ENCODE results near the gene NFAM1.
A peak's percentile ranks its signal among the peaks of the same experiment; 100 is the strongest.

The NFAM1 gene

DNA sequence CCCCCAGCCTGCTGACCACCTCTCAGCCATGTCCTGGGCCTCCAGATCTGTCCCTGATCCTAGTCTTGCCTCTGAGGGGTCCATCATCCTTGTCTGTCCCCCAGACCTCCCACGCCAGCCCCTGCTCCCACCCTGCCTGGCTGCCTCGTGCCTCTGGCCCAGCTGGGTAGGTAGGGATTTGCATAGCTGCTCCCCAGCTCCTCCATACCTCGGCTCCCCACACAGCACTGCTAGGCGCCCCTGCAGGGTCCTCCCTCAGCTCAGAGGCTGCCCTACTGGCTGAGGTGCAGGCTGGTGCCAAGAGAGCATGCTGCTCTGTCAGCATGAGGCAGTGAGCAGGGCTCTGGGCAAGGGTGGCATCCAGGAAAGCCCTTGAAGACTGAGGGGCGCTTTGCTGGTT, 47.7 kb downstream of the NFAM1 start:
- peaks cover 13 to 31% of the 10 kb centered on the region in 2 experiments for H3K27me3 ChIP-seq (ENCODE audit: control insufficient read depth in 1 of 2, insufficient read depth in 1 of 2, low read length in 2 of 2)
- H2BK15ac ChIP-seq (ENCODE audit: low read depth, poor library complexity, severe bottlenecking), result no peak overlapping the region
- H3K4me2 ChIP-seq (ENCODE audit: low read length, poor library complexity, severe bottlenecking), result no peak overlapping the region
- no peak overlapping the region for H3K4ac ChIP-seq (ENCODE audit: low read depth in 1 of 2, low read length in 2 of 2)
- H3K18ac ChIP-seq (ENCODE audit: low read depth in 1 of 2, low read length in 2 of 2), result no peak overlapping the region
- H4K8ac ChIP-seq (ENCODE audit: low read length), result no peak overlapping the region
- no peak overlapping the region for H2BK12ac ChIP-seq (ENCODE audit: low read length in 2 of 2)
- no peak overlapping the region for H3K9ac ChIP-seq (ENCODE audit: low read length)
- H3K36me3 ChIP-seq (ENCODE audit: control insufficient read depth in 1 of 2, insufficient read depth in 2 of 2, low read depth in 1 of 2, low read length in 2 of 2), result no peaks in the 10 kb centered on the region
- no peak overlapping the region for H2AK5ac ChIP-seq (ENCODE audit: low read length, severe bottlenecking)
- no peak overlapping the region for H4K91ac ChIP-seq (ENCODE audit: low read length)
- no peak overlapping the region for H2BK120ac ChIP-seq (ENCODE audit: low read depth, low read length)
- H3K79me1 ChIP-seq (replicated peaks; ENCODE audit: low read length, poor library complexity, severe bottlenecking), result no peaks in the 10 kb centered on the region
- no peak for DNase-seq
- H3K23ac ChIP-seq (ENCODE audit: low read length in 2 of 2), result no peak overlapping the region
- H2AFZ ChIP-seq (ENCODE audit: low read depth, low read length), result no peak overlapping the region
- H3K27ac ChIP-seq (ENCODE audit: low read length, poor library complexity, severe bottlenecking), result no peak overlapping the region
- H3K4me1 ChIP-seq (ENCODE audit: control insufficient read depth, insufficient read depth, low read depth, low read length), result no peaks in the 10 kb centered on the region
- H3K4me3 ChIP-seq (ENCODE audit: insufficient read depth in 1 of 2, low read depth in 1 of 2, low read length in 2 of 2), result no peak overlapping the region
- no peak overlapping the region for H3K14ac ChIP-seq (ENCODE audit: low read length in 2 of 2)
- 71% methylated on average over 5 of the region's 5 CpGs for WGBS
- no peaks in the 10 kb centered on the region for H3K9me3 ChIP-seq (ENCODE audit: control insufficient read depth, low read length)
- H2BK5ac ChIP-seq (ENCODE audit: low read depth, low read length, poor library complexity, severe bottlenecking), result no peak overlapping the region

DNA sequence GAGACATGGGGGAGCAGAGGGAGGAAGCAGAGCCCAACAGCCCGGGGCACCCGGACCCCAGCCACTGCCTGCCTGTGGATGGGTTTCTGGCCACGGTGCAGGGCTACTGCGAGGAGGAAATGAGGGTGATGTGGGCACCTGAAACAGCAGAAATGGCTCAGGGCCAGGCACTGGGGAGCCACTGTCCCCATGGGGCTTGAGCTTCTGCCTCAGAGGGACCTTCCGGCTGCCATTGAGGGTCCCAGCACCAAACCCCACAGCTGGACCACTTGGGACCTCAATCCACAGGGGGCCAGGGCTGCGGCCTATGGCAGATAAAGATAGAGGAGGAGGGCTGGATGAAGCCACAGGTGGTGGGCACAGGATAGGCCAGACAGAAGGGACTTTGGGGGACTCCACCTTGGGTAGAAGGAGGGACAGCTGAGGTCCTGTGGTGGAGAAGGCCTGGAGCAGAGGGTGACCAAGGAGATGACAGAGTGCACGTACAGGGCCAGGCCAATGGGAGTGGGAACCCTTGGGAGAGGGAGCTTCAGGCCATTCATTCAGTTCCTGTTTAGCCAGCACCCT, 48.3 kb downstream of the NFAM1 start:
- no peak overlapping the region for H3K18ac ChIP-seq (ENCODE audit: low read depth in 1 of 2, low read length in 2 of 2)
- 85% methylated on average over 7 of the region's 7 CpGs for WGBS
- H3K14ac ChIP-seq (ENCODE audit: low read length in 2 of 2), result no peak overlapping the region
- no peaks in the 10 kb centered on the region for H3K9me3 ChIP-seq (ENCODE audit: control insufficient read depth, low read length)
- no peak overlapping the region for H2BK12ac ChIP-seq (ENCODE audit: low read length in 2 of 2)
- H2BK120ac ChIP-seq (ENCODE audit: low read depth, low read length), result no peak overlapping the region
- H3K36me3 ChIP-seq (ENCODE audit: control insufficient read depth in 1 of 2, insufficient read depth in 2 of 2, low read depth in 1 of 2, low read length in 2 of 2), result no peaks in the 10 kb centered on the region
- H3K27me3 ChIP-seq (ENCODE audit: control insufficient read depth in 1 of 2, insufficient read depth in 1 of 2, low read length in 2 of 2), result peaks cover 15 to 31% of the 10 kb centered on the region in 2 experiments
- no peak overlapping the region for H3K4me2 ChIP-seq (ENCODE audit: low read length, poor library complexity, severe bottlenecking)
- no peaks in the 10 kb centered on the region for H3K4me1 ChIP-seq (ENCODE audit: control insufficient read depth, insufficient read depth, low read depth, low read length)
- no peak overlapping the region for H2BK5ac ChIP-seq (ENCODE audit: low read depth, low read length, poor library complexity, severe bottlenecking)
- no peak overlapping the region for H4K91ac ChIP-seq (ENCODE audit: low read length)
- no peak for DNase-seq
- no peak overlapping the region for H2BK15ac ChIP-seq (ENCODE audit: low read depth, poor library complexity, severe bottlenecking)
- H2AK5ac ChIP-seq (ENCODE audit: low read length, severe bottlenecking), result no peak overlapping the region
- no peak overlapping the region for H3K27ac ChIP-seq (ENCODE audit: low read length, poor library complexity, severe bottlenecking)
- H4K8ac ChIP-seq (ENCODE audit: low read length), result no peak overlapping the region
- H3K4me3 ChIP-seq (ENCODE audit: insufficient read depth in 1 of 2, low read depth in 1 of 2, low read length in 2 of 2), result no peak overlapping the region
- H3K9ac ChIP-seq (ENCODE audit: low read length), result no peak overlapping the region
- H3K79me1 ChIP-seq (replicated peaks; ENCODE audit: low read length, poor library complexity, severe bottlenecking), result no peaks in the 10 kb centered on the region
- no peak overlapping the region for H3K23ac ChIP-seq (ENCODE audit: low read length in 2 of 2)
- no peak overlapping the region for H3K4ac ChIP-seq (ENCODE audit: low read depth in 1 of 2, low read length in 2 of 2)
- H2AFZ ChIP-seq (ENCODE audit: low read depth, low read length), result no peak overlapping the region

DNA sequence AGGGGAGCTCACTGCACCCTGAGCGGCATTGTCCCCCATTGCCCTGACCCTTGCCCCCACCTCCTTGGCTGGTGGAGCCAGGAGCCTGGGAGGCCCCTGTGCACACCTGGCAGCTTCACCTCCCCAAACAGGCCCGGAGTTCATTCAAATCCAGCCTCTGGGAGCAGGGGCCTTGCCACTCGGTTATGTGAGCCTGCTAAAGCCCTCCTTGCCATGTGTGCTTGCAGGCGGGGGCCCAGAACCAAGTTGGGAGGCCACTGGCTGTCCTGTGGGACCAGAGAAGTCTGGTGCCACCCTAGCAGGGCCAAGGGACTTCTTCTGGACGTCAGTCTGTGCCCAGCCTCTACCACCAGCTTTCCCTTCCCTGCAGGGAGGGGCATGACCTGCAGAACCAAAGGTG, 48.9 kb downstream of the NFAM1 start:
- H3K79me1 ChIP-seq (replicated peaks; ENCODE audit: low read length, poor library complexity, severe bottlenecking), result no peaks in the 10 kb centered on the region
- H3K4me1 ChIP-seq (ENCODE audit: control insufficient read depth, insufficient read depth, low read depth, low read length), result no peaks in the 10 kb centered on the region
- H3K9me3 ChIP-seq (ENCODE audit: control insufficient read depth, low read length), result no peaks in the 10 kb centered on the region
- H4K91ac ChIP-seq (ENCODE audit: low read length), result no peak overlapping the region
- H2BK15ac ChIP-seq (ENCODE audit: low read depth, poor library complexity, severe bottlenecking), result no peak overlapping the region
- no peak overlapping the region for H4K8ac ChIP-seq (ENCODE audit: low read length)
- H3K9ac ChIP-seq (ENCODE audit: low read length), result no peak overlapping the region
- no peak overlapping the region for H2AK5ac ChIP-seq (ENCODE audit: low read length, severe bottlenecking)
- WGBS, result 84% methylated on average over 5 of the region's 5 CpGs
- H3K18ac ChIP-seq (ENCODE audit: low read depth in 1 of 2, low read length in 2 of 2), result no peak overlapping the region
- no peak overlapping the region for H3K4ac ChIP-seq (ENCODE audit: low read depth in 1 of 2, low read length in 2 of 2)
- H3K4me3 ChIP-seq (ENCODE audit: insufficient read depth in 1 of 2, low read depth in 1 of 2, low read length in 2 of 2), result no peak overlapping the region
- H3K23ac ChIP-seq (ENCODE audit: low read length in 2 of 2), result no peak overlapping the region
- no peak overlapping the region for H3K27ac ChIP-seq (ENCODE audit: low read length, poor library complexity, severe bottlenecking)
- no peak overlapping the region for H2BK120ac ChIP-seq (ENCODE audit: low read depth, low read length)
- H3K27me3 ChIP-seq (ENCODE audit: control insufficient read depth in 1 of 2, insufficient read depth in 1 of 2, low read length in 2 of 2), result peaks cover 15 to 33% of the 10 kb centered on the region in 2 experiments
- no peak overlapping the region for H2AFZ ChIP-seq (ENCODE audit: low read depth, low read length)
- no peak overlapping the region for H3K4me2 ChIP-seq (ENCODE audit: low read length, poor library complexity, severe bottlenecking)
- no peak overlapping the region for H2BK5ac ChIP-seq (ENCODE audit: low read depth, low read length, poor library complexity, severe bottlenecking)
- DNase-seq, result no peak
- H3K14ac ChIP-seq (ENCODE audit: low read length in 2 of 2), result no peak overlapping the region
- no peaks in the 10 kb centered on the region for H3K36me3 ChIP-seq (ENCODE audit: control insufficient read depth in 1 of 2, insufficient read depth in 2 of 2, low read depth in 1 of 2, low read length in 2 of 2)
- no peak overlapping the region for H2BK12ac ChIP-seq (ENCODE audit: low read length in 2 of 2)

DNA sequence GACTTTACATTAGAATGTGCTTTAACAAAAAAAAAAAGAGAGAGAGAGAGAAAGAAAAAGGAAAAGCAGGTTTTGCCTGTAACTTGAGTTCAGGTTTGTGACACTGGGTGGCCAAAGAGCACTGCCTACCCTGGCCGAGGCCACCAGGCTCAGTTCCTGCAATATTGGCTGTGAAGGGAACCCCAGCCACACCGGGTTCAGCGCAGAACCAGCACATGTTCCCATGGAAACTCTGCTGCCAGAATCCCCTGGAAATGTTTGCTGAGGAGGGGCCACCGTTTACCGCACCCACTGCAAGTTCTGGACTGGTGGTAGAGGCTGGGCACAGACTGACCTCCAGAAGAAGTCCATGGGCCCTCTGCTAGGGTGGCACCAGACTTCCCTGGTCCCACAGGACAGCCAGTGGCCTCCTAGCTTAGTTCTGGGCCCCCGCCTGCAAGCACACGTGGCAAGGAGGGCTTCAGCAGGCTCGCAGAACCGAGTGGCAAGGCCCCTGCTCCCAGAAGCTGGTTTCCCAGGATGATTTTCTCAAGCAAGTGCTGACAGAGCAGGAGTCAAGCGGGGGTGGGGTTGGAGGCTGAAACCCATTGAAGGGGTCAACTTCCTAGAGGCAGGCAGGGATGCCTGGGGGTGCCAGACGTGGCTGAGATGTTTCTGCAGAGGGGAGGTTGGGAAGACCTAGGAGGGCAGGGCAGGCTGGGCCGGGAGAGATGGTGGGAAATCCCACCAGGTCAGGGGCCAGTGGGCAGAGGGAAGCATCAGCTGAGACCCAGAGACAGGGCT, 51.2 kb downstream of the NFAM1 start:
- H3K4me2 ChIP-seq (ENCODE audit: low read length, poor library complexity, severe bottlenecking), result no peak overlapping the region
- 68% methylated on average over 11 of the region's 12 CpGs for WGBS
- H3K27me3 ChIP-seq (ENCODE audit: control insufficient read depth in 1 of 2, insufficient read depth in 1 of 2, low read length in 2 of 2), result peaks cover 17 to 27% of the 10 kb centered on the region in 2 experiments
- no peak overlapping the region for H4K8ac ChIP-seq (ENCODE audit: low read length)
- peak overlapping the region; percentile 8 for H2BK15ac ChIP-seq (ENCODE audit: low read depth, poor library complexity, severe bottlenecking)
- H4K91ac ChIP-seq (ENCODE audit: low read length), result peak overlapping the region; percentile 9
- H3K9ac ChIP-seq (ENCODE audit: low read length), result no peak overlapping the region
- H3K4ac ChIP-seq (ENCODE audit: low read depth in 1 of 2, low read length in 2 of 2), result no peak overlapping the region
- no peak overlapping the region for H3K4me3 ChIP-seq (ENCODE audit: insufficient read depth in 1 of 2, low read depth in 1 of 2, low read length in 2 of 2)
- no peak overlapping the region for H2BK12ac ChIP-seq (ENCODE audit: low read length in 2 of 2)
- no peaks in the 10 kb centered on the region for H3K79me1 ChIP-seq (replicated peaks; ENCODE audit: low read length, poor library complexity, severe bottlenecking)
- H2AK5ac ChIP-seq (ENCODE audit: low read length, severe bottlenecking), result no peak overlapping the region
- no peak overlapping the region for H3K14ac ChIP-seq (ENCODE audit: low read length in 2 of 2)
- no peak overlapping the region for H2BK5ac ChIP-seq (ENCODE audit: low read depth, low read length, poor library complexity, severe bottlenecking)
- H3K23ac ChIP-seq (ENCODE audit: low read length in 2 of 2), result no peak overlapping the region
- H2BK120ac ChIP-seq (ENCODE audit: low read depth, low read length), result no peak overlapping the region
- DNase-seq, result no peak
- H3K4me1 ChIP-seq (ENCODE audit: control insufficient read depth, insufficient read depth, low read depth, low read length), result peaks cover 5% of the 10 kb centered on the region
- no peaks in the 10 kb centered on the region for H3K9me3 ChIP-seq (ENCODE audit: control insufficient read depth, low read length)
- no peak overlapping the region for H3K18ac ChIP-seq (ENCODE audit: low read depth in 1 of 2, low read length in 2 of 2)
- no peaks in the 10 kb centered on the region for H3K36me3 ChIP-seq (ENCODE audit: control insufficient read depth in 1 of 2, insufficient read depth in 2 of 2, low read depth in 1 of 2, low read length in 2 of 2)
- no peak overlapping the region for H2AFZ ChIP-seq (ENCODE audit: low read depth, low read length)
- no peak overlapping the region for H3K27ac ChIP-seq (ENCODE audit: low read length, poor library complexity, severe bottlenecking)

Measured in mesenchymal stem cell (in vitro differentiated cells and primary cell).